Neural cell (in vitro differentiated cells): ENCODE data around the gene LSM3.

ENCODE experiments used
- CTCF ChIP-seq: fragments of 450-650 bp; IDR thresholded peaks from 2 replicates; pipeline ENCODE4 v1.5.1; 2014; ENCODE audit warnings: antibody characterized with exemption, mild to moderate bottlenecking, moderate library complexity; ENCODE audit not compliant: poor library complexity, severe bottlenecking
- EZH2 ChIP-seq: fragments of 200-600, 300-800 bp; shearing (Covaris generic), sonication (generic); IDR thresholded peaks from 2 replicates; pipeline ENCODE4 v1.6.1; 2014; ENCODE audit warnings: antibody characterized with exemption, low read length, borderline replicate concordance, mild to moderate bottlenecking; ENCODE audit not compliant: insufficient read depth, poor library complexity, severe bottlenecking
- MXI1 ChIP-seq: fragments of 450-650 bp; conservative IDR thresholded peaks from 2 replicates; pipeline ENCODE4 v1.6.1; 2014; ENCODE audit warnings: antibody characterized with exemption, mild to moderate bottlenecking; ENCODE audit not compliant: poor library complexity, severe bottlenecking
- POLR2AphosphoS5 ChIP-seq: IDR thresholded peaks from 2 replicates; pipeline ENCODE4 v1.6.1; 2012
- REST ChIP-seq: IDR thresholded peaks from 2 replicates; pipeline ENCODE4 v1.6.1; 2012; ENCODE audit warnings: borderline replicate concordance
- SMC3 ChIP-seq: fragments of 450-650 bp; conservative IDR thresholded peaks from 2 replicates; pipeline ENCODE4 v1.6.1; 2014; ENCODE audit warnings: antibody characterized with exemption, mild to moderate bottlenecking, moderate library complexity; ENCODE audit not compliant: poor library complexity
- TAF1 ChIP-seq: IDR thresholded peaks from 2 replicates; pipeline ENCODE4 v1.6.1; 2012; ENCODE audit warnings: low read depth

- TF ChIP-seq REST (no peak), TAF1 (no peak), SMC3 (no peak), CTCF (no peak), EZH2 (no peak), POLR2AphosphoS5 (no peak), MXI1 (no peak)
Measured at GRCh38 chr3:14140668-14141067, 37.9 kb upstream of the LSM3 start.
